Hematopoietic multipotent progenitor cell treated with erythropoietin and hydrocortisone succinate and interleukin-3 and kit ligand, for 15 days (in vitro differentiated cells): ENCODE results near the gene FAM3A.

Experiments
- DNase-seq: peaks from one replicate; pipeline ENCODE4 v3.0.0-alpha.2; 2015; ENCODE audit warnings: low spot score

FAM3A gene

DNA sequence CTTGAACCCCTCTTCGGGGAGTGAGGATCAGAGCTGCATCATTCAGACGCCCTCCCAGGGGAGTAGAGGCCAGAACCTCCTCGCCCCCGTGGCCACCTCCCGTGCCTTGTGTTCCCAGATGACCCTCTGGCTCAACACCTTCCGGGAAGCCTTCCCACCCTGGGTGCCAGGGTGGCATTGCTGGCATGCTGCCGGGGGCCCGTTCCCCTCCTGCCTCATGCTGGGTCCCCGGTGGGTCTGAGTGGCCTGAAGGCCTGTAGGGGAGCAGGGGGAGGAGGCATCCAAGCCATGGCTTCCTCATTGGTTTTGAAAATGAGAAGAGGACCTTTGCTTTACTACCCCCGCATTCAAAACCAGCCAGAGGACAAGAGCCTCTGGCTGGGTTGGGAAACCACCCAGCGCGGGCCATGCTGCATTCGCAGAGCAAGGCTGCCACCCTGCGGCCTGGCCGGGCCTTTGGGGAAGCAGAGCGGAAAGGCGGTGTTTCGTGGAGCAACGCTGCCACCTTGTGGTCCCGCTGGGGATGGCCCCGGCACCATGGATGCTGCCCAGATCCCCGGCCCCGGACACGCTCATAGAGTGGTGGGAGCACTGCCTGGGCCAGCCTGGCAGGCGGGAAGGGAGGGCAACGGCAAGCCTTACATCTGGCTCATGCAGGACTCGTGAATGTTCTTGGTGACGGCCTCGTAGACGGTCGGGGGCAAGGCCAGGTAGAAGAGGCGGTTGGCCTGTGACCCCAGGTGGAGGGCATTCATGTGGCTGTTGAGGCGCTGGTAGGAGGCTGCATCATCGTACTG lies 18.7 kb upstream of the FAM3A start:
- peak; percentile 83 for DNase-seq

DNA sequence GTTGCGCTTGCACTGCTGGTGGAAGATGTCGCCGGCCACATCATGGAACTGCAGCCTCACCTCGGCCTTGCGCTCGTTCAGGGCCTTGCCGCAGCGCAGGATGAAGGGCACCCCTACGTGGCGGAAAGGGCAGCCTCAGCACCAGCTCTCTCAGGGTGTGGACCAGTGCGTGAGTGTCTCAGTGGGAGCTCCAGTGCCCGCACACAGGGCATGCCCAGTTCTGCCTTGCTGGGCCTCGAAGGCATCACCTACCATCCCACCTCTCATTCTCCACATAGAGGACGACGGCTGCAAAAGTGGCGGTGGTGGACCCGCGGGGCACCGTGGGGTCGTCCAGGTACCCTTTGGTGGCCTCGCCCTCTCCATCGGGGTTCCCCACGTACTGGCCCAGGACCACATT lies 16.7 kb upstream of the FAM3A start:
- no peak for DNase-seq

DNA sequence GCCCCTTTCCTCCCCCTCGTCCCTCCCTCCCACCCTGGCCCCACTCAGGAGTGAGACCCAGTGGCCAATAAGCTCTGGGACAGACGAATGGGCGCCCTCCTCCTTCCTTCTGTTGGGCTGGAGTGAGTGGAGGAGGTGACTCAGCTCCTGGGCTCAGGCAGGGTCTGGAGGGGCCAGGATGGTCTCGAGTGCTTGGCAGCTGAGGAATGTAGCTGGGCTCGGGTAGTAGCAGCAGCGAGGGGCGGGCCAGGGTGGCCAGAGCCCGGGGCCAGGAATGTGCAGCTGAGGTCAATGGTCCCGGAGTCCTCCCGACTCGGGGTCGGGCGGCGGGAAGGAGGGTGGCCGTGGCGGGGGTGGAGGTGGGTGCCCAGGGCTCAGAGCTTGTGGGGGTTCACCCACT lies 15.6 kb upstream of the FAM3A start:
- DNase-seq = no peak

DNA sequence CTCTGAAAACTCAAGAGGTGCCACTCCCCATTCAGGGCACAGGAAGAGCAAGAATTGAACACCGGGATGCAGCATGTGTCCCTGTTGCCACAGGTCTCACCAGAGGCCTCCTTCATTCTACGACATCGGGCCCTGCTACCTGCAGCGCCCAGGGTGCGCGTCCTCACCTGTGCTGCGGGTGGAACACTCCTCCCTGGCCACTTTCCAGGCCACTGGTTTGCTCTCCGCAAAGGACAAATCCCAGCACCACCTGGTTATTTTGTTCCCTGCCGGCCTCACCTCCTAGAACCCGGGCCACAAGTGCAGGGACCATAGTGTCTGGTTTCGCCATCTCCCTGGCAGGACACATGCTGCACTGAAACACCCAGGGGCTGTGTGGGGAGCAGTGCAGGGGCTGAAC lies 14.3 kb upstream of the FAM3A start:
- DNase-seq = no peak

DNA sequence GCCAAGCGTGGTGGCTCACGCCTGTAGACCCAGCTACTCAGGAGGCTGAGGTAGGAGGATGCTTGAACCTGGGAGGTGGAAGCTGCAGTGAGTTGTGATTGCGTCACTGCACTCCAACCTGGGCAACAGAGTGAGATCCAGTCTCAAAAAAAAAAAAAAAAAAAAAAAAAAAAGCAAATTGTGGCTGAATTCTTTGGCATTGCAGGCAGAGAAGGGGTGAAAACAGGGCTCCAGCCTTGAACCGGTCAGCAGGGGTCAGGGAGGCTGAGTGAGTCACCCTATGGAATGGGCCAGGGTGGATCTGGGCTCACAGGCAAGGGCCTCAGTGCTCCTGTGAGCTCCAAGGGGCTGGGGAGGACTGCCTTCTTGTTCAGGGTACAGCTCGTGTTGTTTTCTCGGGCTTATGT lies 13.2 kb upstream of the FAM3A start:
- no peak for DNase-seq

DNA sequence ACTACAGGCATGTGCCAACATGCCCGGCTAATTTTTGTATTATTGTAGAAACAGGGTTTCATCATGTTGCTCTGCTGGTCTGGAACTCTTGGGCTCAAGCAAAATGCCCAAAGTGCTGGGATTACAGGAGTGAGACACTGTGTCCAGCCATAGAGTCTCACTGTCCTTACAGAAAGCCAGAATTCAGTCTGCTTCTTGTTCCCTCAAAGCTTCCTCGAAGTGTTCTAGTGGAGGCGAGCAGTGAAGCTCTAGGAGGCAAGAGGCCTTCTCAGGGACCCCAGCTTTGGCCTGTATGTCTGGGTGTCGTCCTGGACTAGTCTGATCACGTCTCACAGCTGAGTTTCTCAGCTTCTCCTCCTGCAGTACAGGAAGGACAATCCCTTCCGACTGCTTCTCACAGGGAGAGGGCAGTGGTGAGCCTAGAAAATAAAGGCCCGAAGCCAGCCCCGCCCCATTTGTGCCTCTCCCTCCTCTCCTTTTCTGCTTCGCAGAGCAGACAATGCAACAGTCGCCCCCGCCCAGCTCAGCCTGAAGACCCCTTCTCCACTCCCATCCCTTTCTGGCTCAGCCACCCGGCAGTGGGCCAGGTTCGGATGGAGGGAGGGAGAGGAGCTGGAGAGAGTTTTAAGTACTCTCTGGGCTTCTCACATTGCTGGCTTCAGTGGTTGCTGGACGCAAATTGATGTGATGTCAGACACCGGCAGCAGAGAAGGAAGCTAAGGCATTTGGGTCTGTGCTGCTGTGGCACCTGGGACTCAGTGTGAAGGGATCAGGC lies 11.1 kb upstream of the FAM3A start:
- DNase-seq = peak; percentile 77

DNA sequence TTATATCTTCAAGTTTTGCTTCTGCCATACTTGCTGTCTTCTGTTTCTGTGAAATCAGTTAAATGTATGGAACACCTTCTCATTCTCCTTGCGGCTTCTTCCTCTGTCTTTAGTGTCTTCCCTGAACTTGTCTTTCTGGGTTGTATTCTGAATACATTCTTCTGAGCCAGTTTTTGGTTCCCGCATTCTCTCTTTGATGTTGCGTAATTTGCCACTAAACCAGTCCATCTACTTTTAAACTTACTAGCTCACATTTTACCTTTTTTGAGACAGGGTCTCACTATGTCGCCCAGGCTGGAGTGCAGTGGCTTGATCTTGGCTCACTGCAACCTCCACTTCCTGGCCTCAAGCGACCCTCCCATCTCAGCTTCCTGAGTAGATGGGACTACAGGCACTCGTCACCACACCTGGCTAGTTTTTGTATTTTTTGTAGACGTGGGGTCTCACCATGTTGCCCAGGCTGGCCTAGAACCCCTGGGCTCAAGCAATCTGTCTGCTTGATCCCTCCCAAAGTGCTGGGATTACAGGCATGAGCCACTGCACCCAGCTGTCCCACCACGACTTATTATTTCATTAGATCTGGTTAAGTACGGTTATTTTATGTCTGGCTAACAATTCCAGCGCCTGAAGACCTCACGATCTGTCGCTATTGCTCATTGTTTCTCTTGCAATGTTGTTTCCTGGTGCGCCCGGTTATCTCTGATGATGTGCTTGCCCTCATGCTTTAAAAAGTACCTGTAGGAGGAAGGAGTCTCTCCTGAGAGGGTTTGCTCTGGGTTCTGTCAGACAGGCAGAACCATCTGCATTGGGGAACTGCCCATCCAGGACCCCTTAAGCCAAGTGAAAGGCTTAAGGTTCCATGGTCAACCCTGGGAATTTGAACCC lies 9.8 kb upstream of the FAM3A start:
- no peak for DNase-seq

DNA sequence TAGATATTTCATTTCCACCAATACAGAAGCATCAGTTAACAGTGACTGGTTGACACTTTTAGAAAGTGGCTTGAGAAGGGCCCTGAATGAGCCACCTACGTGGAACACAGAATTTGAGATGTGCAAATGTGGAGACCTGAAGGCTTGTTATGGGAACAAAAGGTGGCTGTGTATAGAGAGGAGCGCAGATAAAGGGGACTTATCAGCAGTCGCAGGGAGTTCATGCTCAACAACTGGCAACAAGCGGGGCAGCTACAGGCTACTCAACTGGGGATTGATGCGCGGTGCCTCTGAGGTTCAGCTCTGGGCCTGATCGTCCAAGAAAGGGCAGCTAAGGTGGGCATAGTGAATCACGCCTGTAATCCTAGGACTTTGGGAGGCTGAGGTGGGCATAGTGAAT lies 3.4 kb upstream of the FAM3A start:
- DNase-seq = no peak

DNA sequence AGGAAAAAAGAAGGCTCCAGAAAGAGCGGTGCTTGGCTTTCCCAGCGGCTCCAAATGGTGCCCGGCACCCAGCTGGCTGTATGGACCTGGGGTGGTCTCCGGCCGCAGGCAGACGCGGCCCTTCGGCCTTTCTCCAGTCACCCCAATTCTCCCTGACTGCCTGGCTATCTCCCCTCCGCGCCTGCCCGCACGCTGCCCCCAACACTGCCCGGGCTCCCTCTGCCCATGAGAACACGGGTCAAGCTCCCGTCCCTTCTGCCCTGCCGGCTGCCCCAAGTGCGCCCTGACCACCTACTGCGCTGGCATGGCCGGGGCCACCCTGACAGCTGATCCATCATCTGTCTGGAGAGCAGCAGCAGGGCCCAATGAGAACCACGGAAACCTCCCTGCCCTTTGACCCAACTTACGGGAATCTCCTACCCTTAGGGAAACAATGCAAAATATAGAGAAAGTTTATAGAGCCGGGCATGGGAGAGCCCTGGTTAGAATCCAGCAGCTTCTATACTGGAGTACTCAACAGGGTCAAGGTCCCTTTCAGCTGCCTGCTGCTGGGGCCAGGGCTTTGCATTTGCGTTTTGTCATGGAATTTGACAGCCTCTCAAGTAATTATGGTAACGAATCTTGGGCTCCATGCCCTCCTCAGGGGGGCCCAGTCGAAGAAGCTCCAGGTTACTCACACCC lies 1.2 kb upstream of the FAM3A start:
- DNase-seq = no peak

DNA sequence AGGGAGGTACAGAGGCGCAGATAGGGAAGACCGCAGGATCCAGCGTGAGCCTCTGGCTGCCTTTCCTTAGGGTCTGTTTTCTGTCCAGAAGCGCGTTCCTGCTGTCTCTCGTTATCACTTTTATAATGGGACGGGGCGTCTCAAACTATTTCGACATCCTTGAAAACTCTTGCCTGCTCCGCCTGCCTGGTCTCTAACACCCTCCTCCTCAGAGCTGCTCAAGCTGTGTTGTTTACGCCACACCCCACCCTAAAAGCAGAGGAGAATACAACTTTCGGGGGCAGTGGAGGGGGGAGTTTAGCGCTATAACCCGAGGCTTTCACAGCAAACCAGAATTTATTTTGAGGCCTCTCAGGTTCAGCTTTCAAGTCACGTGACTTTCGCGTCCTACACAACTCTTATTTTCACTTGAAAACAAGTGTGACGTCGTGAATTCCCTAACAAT lies 646 bp upstream of the FAM3A start:
- DNase-seq = peak; percentile 48

DNA sequence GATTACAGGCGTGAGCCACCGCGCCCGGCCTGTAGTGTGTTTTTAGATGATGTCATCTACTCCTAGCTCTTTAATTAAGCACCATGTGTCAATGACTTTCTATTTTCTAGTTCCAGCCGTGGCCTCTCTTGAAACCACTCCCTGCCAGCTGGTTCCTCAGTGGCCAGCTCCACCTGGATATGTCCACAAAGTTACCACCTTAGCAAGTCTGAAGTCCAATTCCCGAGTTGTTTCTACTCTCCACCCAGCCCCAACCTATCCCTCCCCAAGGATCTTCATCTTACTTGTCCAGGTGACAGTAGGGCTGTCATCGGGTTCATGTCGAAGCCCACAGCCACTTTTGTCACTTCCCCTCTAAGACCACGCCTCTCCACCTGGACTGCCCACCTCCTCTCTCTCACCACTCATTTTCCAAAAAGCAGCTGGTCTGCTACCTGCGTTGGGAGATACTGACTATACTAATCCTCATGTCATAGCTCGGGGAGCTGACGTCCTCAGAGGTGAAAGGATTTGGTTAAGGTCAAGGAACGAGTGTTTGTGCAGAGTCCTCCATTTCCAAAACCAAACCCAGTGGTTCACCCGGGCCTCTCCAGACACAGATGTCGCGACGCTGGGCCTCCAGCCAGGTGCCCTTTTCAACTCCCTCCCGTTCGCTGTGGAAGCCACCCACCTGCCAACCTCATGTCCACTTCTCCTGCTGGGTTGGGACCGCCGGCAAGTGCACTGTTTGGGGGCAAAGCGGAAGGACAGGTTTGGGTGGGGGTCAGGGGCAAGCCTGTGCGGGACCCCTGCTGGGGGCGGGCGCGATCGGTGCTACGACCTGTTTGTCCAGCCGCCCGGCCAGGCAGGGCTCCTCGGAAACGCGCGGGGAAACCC lies 704 bp downstream of the FAM3A start:
- DNase-seq = peak; percentile 32

DNA sequence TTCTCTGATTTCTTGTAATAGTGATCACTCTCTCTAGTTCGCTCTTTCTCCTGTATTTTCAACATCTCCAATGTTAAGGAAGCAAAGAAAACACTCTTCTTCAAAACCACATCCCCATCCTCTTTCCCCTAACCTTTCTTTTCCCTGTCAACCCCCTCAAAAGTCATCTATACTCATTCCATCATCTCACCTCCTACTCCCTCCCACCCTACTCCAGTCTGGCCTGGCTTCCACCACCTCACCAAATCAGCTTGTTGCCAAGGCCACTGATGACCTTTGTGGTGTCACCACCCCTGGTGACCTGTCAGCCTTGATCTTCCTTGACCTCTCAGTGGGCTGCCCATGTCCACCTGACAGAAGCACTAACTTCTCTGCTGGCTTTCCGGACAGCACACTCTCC lies 2.3 kb downstream of the FAM3A start:
- DNase-seq = no peak

DNA sequence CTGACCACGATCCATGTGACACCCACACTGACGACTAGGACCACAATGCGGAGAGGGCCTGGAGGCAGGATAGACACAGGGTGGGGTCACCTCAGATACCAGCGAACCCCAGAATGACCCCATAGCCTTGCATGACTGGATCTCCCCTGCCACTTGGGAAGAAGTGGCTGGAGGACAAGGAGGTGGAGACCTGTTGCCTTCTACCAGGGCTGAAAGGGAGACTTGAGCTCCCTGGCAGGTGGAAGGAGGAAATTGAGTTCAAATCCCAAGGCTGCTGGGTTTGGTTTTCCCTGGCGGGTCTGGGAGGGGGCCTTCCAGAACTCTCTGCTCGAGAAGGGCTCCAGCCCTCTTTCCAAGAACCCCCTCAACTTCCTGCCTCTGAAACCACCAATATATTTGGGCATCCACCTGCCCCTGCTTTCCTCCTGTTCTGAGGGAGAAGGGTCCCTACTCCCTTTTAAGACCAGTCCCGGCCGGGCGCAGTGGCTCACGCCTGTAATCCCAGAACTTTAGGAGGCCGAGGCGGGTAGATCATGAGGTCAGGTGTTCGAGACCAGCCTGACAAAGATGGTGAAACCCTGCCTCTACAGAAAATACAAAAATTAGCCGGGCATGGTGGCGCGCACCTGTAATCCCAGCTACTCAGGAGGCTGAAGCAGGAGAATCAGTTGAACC lies 3.0 kb downstream of the FAM3A start:
- DNase-seq = no peak

DNA sequence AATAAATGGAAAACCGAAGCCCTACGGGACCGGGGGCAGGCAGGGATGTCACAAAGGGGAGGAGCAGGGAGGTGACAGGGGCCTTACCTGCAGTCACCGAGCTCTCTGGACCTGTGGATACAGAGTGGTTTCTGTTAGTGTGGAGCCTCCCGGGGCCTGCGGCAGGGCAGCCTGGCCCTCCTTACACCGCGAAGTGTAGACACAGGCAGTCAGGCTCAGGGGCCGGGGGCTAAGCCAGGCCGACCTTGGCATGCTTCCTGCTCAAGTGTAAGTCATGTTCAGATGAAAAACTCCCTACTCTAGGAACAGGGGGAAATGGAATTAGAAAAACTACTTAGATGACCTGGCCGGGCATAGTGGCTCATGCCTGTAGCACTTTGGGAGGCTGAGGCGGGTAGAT lies 4.3 kb downstream of the FAM3A start:
- no peak for DNase-seq

DNA sequence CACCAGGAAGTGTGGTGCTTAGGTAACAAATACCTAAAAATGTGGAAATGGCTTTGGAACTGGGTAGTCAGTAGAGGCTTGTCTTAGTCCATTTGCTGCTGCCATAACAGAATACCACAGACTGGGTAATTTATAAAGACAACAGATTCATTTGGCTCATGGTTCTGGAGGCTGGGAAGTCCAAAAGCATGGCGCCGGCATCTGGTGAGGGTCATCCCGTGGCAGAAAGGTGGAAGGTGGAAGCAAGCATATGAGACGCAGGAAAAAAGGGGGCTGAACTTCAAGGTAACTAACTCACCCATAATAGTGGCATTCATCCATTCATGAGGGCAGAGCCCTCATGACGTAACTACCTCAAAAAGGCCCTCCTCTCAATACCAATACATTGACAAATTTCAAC lies 6.6 kb downstream of the FAM3A start:
- DNase-seq = no peak

DNA sequence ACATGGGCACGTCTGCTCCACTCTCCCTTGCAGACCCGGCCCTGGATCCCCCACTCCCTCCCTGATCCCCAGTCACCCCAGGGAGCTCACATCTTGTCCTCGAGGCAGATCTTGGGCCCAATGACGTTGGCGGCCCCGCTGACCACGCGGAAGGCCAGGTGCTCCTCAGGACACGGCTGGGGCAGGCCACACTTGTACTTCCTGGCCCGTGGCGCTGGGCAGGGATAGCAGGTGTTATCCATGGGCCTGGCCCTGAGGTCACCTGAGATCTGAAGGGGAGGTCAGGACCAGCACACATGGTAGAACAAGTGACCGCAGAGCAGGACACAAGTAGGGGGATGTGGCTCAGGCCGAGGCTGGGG lies 7.7 kb downstream of the FAM3A start:
- no peak for DNase-seq

DNA sequence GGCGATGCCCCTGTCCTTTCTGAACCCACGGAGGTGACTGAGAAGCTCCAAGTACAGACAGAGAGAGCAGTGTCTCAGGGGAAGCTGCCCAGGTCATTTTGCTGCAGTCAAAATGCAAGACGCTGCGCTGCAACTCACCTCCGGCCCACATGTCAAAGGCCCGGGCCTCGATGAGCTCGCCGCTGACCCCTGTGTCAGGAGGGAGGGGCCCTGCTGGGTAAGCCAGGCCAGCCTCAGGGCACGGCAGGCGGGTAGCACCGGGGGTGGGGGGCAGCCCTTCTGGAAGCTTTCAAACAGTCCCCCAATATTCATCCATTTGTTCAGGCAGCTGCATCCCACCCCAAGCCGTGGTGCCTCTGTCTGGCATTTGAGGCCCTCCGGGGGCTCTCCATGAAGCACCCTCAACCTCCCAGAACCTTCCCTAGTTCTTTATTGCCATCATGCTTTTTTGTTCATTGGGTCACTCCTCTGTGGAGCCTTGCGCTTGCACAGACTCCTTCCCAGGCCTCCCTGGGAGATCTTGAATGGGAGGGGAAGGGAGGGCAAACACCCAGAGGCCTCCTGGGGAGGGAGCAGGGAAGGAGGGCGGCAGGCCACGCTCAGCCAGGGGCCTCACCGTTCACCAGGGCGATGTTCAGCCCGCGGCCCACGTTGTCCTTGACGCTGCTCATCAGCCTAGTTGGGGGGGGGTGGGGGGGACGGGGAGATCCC lies 8.2 kb downstream of the FAM3A start:
- DNase-seq = no peak

DNA sequence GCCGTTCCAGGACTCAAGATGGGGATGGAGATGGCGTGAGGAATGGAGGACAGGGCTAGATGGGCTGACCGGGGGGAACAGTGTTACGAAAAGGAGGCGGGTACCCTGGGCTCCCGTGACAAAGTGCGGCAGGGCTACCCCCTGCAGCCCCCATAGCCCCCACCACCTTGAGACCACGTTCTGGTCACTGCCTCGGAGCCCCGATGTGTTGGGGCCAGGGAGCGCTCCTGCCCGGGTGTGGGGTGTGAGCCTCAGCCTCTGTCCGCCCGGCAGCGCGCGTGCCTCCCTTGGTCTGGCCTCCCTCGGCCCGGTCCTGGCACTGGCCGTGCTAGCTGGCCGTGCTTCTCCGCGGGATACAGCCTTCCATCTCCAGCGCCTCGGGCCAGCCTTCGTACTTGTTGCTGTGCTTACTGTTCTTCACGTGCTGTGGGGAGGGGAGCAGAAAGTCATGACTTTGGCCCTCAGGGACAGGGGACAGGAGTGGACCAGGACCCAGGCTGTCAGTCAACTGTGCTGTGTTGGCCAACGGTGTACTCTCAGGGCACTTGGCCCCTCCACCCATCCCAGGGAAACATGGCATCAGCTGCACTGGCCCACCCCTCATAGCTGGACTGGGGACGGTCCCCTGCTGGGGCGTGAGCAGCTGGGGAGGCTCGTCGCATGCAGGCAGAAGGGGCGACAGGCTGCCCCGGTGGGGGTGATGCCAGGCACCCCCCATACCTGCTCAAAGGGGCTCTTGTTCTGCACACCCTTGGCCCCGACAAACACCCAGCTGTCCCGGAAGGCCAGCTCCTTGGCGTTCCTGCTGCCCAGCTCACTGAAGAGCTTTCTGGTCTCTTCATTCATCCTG lies 9.3 kb downstream of the FAM3A start:
- DNase-seq = no peak

DNA sequence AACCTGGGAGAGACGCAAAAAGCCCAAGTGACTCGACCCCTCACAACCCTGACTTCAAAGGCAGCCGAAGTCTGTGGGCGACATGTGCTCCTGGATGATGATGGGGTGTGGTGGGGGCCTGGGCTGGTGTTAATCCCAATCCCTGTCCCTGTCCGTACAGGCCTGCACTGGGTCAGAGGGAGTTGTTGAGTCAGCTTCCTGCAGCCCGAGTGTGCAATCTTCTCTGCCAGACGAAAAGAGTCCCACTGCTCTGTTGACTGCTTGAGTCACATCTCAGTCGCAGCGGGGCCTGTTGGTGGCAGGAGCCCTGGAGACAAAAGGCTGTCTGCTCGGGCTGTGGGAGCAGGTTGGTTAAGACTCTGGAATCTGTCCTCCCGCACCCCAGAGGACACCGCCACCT lies 10.3 kb downstream of the FAM3A start:
- DNase-seq = no peak
